SK-N-SH (cell line): ENCODE results near the gene OR5F1. TPM values are rescaled to one million over a fixed set of nuclear protein-coding genes. Genes with fewer than 3 reads are reported as not detected.

Source experiments
- CTCF ChIA-PET: fragments of 300-600, 350-600 bp; formaldehyde crosslinking; extraction: SDS; loops from one replicate; lab custom pipeline; 2021; lab: Yijun Ruan, JAX
- POLR2A ChIA-PET: fragments of 350-600 bp; sonication (Branson Sonifier 250); formaldehyde crosslinking; extraction: SDS; loops from one replicate; lab custom pipeline; 2020; ENCODE audit warnings: antibody characterized with exemption, inconsistent platforms; lab: Yijun Ruan, JAX
- DNase-seq: peaks from one replicate; pipeline ENCODE4 v3.0.0; 2012
- H2AFZ ChIP-seq: fragments of 200-600 bp; sonication (generic); 2 replicates; pipeline ENCODE4 v1.8.1; 2016; ENCODE audit warnings: antibody characterized with exemption, mild to moderate bottlenecking, low read depth
- H3F3A ChIP-seq: fragments of 200-600 bp; sonication (generic); replicated peaks from 2 replicates; pipeline ENCODE3; 2016; ENCODE audit warnings: antibody characterized with exemption, mild to moderate bottlenecking; ENCODE audit not compliant: insufficient read depth
- H3K27ac ChIP-seq, 2 experiments: fragments of 200-500 bp in 1 of 2; fragments of 200-600 bp in 1 of 2; sonication (Bioruptor generic) in 1 of 2; sonication (generic), shearing (Covaris generic) in 1 of 2; 2 replicates each; pipeline versions ENCODE4 v1.5.1 to v1.6.1; 2014 to 2016; ENCODE audit warnings: low read depth in 2 of 2, inconsistent platforms in 1 of 2, low read length in 1 of 2, mild to moderate bottlenecking in 1 of 2, mixed read lengths in 1 of 2
- H3K27me3 ChIP-seq: fragments of 200-600 bp; sonication (generic), shearing (Covaris generic); 2 replicates; pipeline ENCODE4 v1.6.1; 2016; ENCODE audit warnings: mixed run types; ENCODE audit not compliant: insufficient read depth
- H3K36me3 ChIP-seq, 2 experiments: fragments of 200-500 bp in 1 of 2; fragments of 200-600 bp in 1 of 2; sonication (Bioruptor generic) in 1 of 2; sonication (generic) in 1 of 2; replicated peaks in 1 of 2; 2 replicates each; pipeline versions ENCODE3 to v1.5.1; 2014 to 2016; ENCODE audit warnings: low read length in 1 of 2, mild to moderate bottlenecking in 1 of 2; ENCODE audit not compliant: insufficient read depth in 2 of 2, control insufficient read depth in 1 of 2
- H3K4me1 ChIP-seq, 2 experiments: fragments of 200-500 bp in 1 of 2; fragments of 200-600 bp in 1 of 2; sonication (Bioruptor generic) in 1 of 2; sonication (generic), shearing (Covaris generic) in 1 of 2; 2 replicates each; pipeline versions ENCODE4 v1.5.1 to v1.6.1; 2014 to 2016; ENCODE audit warnings: low read depth in 1 of 2, low read length in 1 of 2, mixed run types in 1 of 2; ENCODE audit not compliant: insufficient read depth in 2 of 2, control insufficient read depth in 1 of 2
- H3K4me2 ChIP-seq: fragments of 200-600 bp; sonication (generic), shearing (Covaris generic); 2 replicates; pipeline ENCODE4 v1.6.1; 2017; ENCODE audit warnings: mixed run types
- H3K4me3 ChIP-seq, 2 experiments: fragments of 200-500 bp in 1 of 2; fragments of 200-600 bp in 1 of 2; sonication (Bioruptor generic) in 1 of 2; sonication (generic), shearing (Covaris generic) in 1 of 2; 2 replicates each; pipeline versions ENCODE4 v1.5.1 to v1.8.1; 2014 to 2016; ENCODE audit warnings: low read depth in 2 of 2, inconsistent platforms in 1 of 2, low read length in 1 of 2, mild to moderate bottlenecking in 1 of 2, mixed read lengths in 1 of 2, moderate library complexity in 1 of 2
- H3K79me2 ChIP-seq: fragments of 200-600 bp; sonication (generic); 2 replicates; pipeline ENCODE4 v1.8.1; 2017; ENCODE audit warnings: mild to moderate bottlenecking; ENCODE audit not compliant: insufficient read depth
- H3K9ac ChIP-seq: fragments of 200-600 bp; sonication (generic); 2 replicates; pipeline ENCODE4 v1.6.1; 2017; ENCODE audit warnings: mixed run types
- H3K9me2 ChIP-seq: fragments of 200-600 bp; sonication (generic); 2 replicates; pipeline ENCODE4 v1.6.1; 2017; ENCODE audit warnings: mixed run types
- H3K9me3 ChIP-seq: fragments of 200-600 bp; sonication (generic); 2 replicates; pipeline ENCODE4 v1.6.1; 2017; ENCODE audit warnings: mixed run types, mild to moderate bottlenecking, moderate library complexity
- H4K20me1 ChIP-seq: fragments of 200-600 bp; sonication (generic); 2 replicates; pipeline ENCODE4 v1.6.1; 2017; ENCODE audit warnings: mild to moderate bottlenecking, mixed run types; ENCODE audit not compliant: insufficient read depth
- CHD2 ChIP-seq: fragments of 150-350 bp; IDR thresholded peaks from 2 replicates; pipeline ENCODE4 v1.6.1; 2018; ENCODE audit warnings: low read length; ENCODE audit not compliant: partially characterized antibody
- ELF1 ChIP-seq: IDR thresholded peaks from 2 replicates; pipeline ENCODE4 v1.4.0; 2012
- EP300 ChIP-seq, 2 experiments: IDR thresholded peaks; 2 replicates each; pipeline versions ENCODE4 v1.4.0 to v1.6.1; 2012; ENCODE audit warnings: borderline replicate concordance in 1 of 2, low read depth in 1 of 2, low read length in 1 of 2
- GABPA ChIP-seq: IDR thresholded peaks from 2 replicates; pipeline ENCODE4 v1.4.0; 2012; ENCODE audit warnings: low read depth, mild to moderate bottlenecking
- GATA2 ChIP-seq: sonication (generic); formaldehyde crosslinking; IDR thresholded peaks from 2 replicates; pipeline ENCODE4 v1.5.0; 2020; ENCODE audit warnings: mild to moderate bottlenecking, missing genetic modification reagents
- IRF3 ChIP-seq: fragments of 150-350 bp; IDR thresholded peaks from 2 replicates; pipeline ENCODE4 v1.6.1; 2016; ENCODE audit warnings: mild to moderate bottlenecking, low read depth, low read length
- JUND ChIP-seq: IDR thresholded peaks from 2 replicates; pipeline ENCODE4 v1.4.0; 2012
- MAX ChIP-seq: IDR thresholded peaks from 2 replicates; pipeline ENCODE4 v1.4.0; 2012; ENCODE audit warnings: low read depth
- MXI1 ChIP-seq: IDR thresholded peaks from 2 replicates; pipeline ENCODE4 v1.6.1; 2012; ENCODE audit warnings: mild to moderate bottlenecking, low read depth, low read length, improper control_type of control experiment
- POLR2AphosphoS5 ChIP-seq: IDR thresholded peaks from 2 replicates; pipeline ENCODE4 v1.6.1; 2012; ENCODE audit warnings: low read depth, low read length
- RAD21 ChIP-seq: IDR thresholded peaks from 2 replicates; pipeline ENCODE4 v1.6.1; 2012; ENCODE audit warnings: mild to moderate bottlenecking, low read length
- RCOR1 ChIP-seq: fragments of 150-350 bp; IDR thresholded peaks from 2 replicates; pipeline ENCODE4 v1.6.1; 2017; ENCODE audit warnings: antibody characterized with exemption, low read length
- RXRA ChIP-seq: IDR thresholded peaks from 2 replicates; pipeline ENCODE4 v1.4.0; 2012; ENCODE audit warnings: low read depth, mild to moderate bottlenecking, borderline replicate concordance
- TAF1 ChIP-seq: IDR thresholded peaks from 2 replicates; pipeline ENCODE4 v1.6.1; 2012; ENCODE audit warnings: low read depth, mild to moderate bottlenecking, low read length, moderate library complexity, borderline replicate concordance
- TCF12 ChIP-seq: IDR thresholded peaks from 2 replicates; pipeline ENCODE4 v1.4.0; 2012
- TEAD4 ChIP-seq: IDR thresholded peaks from 2 replicates; pipeline ENCODE4 v1.4.0; 2012; ENCODE audit warnings: mild to moderate bottlenecking, borderline replicate concordance; ENCODE audit not compliant: insufficient read depth
- WGBS: methylation state at CpG from one replicate; pipeline ENCODE4 v1.1.6; 2017; ENCODE audit warnings: low lambda C conversion rate; 5-methylcytosine and 5-hydroxymethylcytosine counted together
- polyA plus RNA-seq, 3 experiments: library from polyadenylated mRNA; depleted of rRNA; stranded (reverse); fragments of >200 nt; gene quantifications; 2 replicates each; pipeline ENCODE4 v1.2.3, GENCODE V29; 2012
- TF ChIP-seq, protein P1 (sequence below): IDR thresholded peaks from 2 replicates; pipeline ENCODE4 v1.6.1; 2012; ENCODE audit warnings: mild to moderate bottlenecking, low read depth, low read length, moderate library complexity
- TF ChIP-seq, protein P2 (sequence below): fragments of 200-600 bp; sonication (generic); IDR thresholded peaks from 2 replicates; pipeline ENCODE4 v1.6.1; 2017; ENCODE audit warnings: antibody characterized with exemption, mild to moderate bottlenecking, moderate library complexity

The OR5F1 gene
- polyA plus RNA-seq, 1 of the 3 experiments (the other 2 are of a cell fraction): not detected

DNA sequence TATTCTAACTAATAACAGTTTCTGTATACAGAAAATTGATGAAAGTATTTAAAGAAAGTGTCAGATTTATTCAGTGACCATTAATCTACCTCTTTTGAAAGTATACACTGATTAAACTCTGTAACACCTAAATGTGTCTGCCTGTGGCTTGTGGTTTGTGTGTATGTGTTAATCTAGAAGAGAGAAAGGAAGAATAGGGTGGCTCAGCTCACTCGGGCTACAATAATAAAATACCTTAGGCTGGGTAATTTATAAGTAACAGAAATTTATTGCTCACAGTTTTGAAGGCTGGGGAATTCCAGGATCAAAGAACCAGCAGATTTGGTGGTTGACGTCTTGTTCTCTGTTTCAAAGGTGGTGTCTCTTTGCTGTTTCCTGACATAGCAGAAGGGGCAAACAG lies 19.4 kb upstream of the OR5F1 start:
- Histone ChIP-seq H3K4me1 (no peaks in the 10 kb centered on the region), H3K4me3 (no peak overlapping the region), H3K27ac (no peak overlapping the region), H3K79me2 (no peaks in the 10 kb centered on the region), H3K9ac (no peak overlapping the region), H3K36me3 (no peaks in the 10 kb centered on the region), H3K27me3 (no peaks in the 10 kb centered on the region; the same call in 1 of the 2 replicates), H4K20me1 (no peaks in the 10 kb centered on the region), H3K4me2 (no peak overlapping the region), H2AFZ (no peak overlapping the region), H3K9me3 (no peaks in the 10 kb centered on the region; the same call in 1 of the 2 replicates), H3F3A (no peaks in the 10 kb centered on the region), H3K9me2 (no peaks in the 10 kb centered on the region)
- ChIA-PET CTCF (no interaction called here), POLR2A (no interaction called here)
- 4% methylated on average over 2 of the region's 2 CpGs for WGBS
- no peak for TF ChIP-seq RCOR1
- TF ChIP-seq MAX: no peak
- no peak for TF ChIP-seq IRF3
- no peak for TF ChIP-seq EP300 (IDR thresholded peaks at IDR 0.05; ENCODE audit: borderline replicate concordance in 1 of 2, low read depth in 1 of 2, low read length in 1 of 2)
- no peak for TF ChIP-seq GABPA
- TF ChIP-seq TAF1: no peak
- TF ChIP-seq TCF12: no peak
- TF ChIP-seq ELF1: no peak
- no peak for TF ChIP-seq JUND
- DNase-seq: no peak

- Histone ChIP-seq H3K36me3 (no peaks in the 10 kb centered on the region), H3K4me3 (no peak overlapping the region), H3K27ac (no peak overlapping the region), H3K9me3 (no peaks in the 10 kb centered on the region)
- TF ChIP-seq POLR2AphosphoS5 (no peak), RAD21 (no peak), TAF1 (no peak), GATA2 (CRISPR knock-in tag) (no peak), CHD2 (no peak), MXI1 (no peak), RXRA (no peak), TCF12 (no peak), TEAD4 (no peak)
- TF ChIP-seq, protein P1, sequence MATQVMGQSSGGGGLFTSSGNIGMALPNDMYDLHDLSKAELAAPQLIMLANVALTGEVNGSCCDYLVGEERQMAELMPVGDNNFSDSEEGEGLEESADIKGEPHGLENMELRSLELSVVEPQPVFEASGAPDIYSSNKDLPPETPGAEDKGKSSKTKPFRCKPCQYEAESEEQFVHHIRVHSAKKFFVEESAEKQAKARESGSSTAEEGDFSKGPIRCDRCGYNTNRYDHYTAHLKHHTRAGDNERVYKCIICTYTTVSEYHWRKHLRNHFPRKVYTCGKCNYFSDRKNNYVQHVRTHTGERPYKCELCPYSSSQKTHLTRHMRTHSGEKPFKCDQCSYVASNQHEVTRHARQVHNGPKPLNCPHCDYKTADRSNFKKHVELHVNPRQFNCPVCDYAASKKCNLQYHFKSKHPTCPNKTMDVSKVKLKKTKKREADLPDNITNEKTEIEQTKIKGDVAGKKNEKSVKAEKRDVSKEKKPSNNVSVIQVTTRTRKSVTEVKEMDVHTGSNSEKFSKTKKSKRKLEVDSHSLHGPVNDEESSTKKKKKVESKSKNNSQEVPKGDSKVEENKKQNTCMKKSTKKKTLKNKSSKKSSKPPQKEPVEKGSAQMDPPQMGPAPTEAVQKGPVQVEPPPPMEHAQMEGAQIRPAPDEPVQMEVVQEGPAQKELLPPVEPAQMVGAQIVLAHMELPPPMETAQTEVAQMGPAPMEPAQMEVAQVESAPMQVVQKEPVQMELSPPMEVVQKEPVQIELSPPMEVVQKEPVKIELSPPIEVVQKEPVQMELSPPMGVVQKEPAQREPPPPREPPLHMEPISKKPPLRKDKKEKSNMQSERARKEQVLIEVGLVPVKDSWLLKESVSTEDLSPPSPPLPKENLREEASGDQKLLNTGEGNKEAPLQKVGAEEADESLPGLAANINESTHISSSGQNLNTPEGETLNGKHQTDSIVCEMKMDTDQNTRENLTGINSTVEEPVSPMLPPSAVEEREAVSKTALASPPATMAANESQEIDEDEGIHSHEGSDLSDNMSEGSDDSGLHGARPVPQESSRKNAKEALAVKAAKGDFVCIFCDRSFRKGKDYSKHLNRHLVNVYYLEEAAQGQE: no peak
- TF ChIP-seq, protein P2, sequence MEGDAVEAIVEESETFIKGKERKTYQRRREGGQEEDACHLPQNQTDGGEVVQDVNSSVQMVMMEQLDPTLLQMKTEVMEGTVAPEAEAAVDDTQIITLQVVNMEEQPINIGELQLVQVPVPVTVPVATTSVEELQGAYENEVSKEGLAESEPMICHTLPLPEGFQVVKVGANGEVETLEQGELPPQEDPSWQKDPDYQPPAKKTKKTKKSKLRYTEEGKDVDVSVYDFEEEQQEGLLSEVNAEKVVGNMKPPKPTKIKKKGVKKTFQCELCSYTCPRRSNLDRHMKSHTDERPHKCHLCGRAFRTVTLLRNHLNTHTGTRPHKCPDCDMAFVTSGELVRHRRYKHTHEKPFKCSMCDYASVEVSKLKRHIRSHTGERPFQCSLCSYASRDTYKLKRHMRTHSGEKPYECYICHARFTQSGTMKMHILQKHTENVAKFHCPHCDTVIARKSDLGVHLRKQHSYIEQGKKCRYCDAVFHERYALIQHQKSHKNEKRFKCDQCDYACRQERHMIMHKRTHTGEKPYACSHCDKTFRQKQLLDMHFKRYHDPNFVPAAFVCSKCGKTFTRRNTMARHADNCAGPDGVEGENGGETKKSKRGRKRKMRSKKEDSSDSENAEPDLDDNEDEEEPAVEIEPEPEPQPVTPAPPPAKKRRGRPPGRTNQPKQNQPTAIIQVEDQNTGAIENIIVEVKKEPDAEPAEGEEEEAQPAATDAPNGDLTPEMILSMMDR: no peak
- TF ChIP-seq, all 33 proteins: peak for 0
- POLR2A ChIA-PET: no interaction called here
- no peaks in the 10 kb centered on the region for H3K4me1 ChIP-seq
- no peak overlapping the region for H3K4me2 ChIP-seq
- H3F3A ChIP-seq: no peaks in the 10 kb centered on the region
- no peak overlapping the region for H3K9ac ChIP-seq
- H3K9me2 ChIP-seq: no peaks in the 10 kb centered on the region
- DNase-seq: no peak
- H4K20me1 ChIP-seq: no peaks in the 10 kb centered on the region
- H3K27me3 ChIP-seq: no peaks in the 10 kb centered on the region
- H3K79me2 ChIP-seq: no peaks in the 10 kb centered on the region
- CTCF ChIA-PET: no interaction called here
- no peak overlapping the region for H2AFZ ChIP-seq
These were observed 16.3 kb upstream of the OR5F1 start for GRCh38 chr11:56010716-56011115.
